Activated T-cell treated with anti-CD3 and anti-CD28 coated beads, Interleukin-2, amount 50 U/mL, for 1 hour (primary cell): ENCODE results near the gene TMEM30A.

ENCODE experiments used
- DNase-seq: peaks from one replicate; pipeline ENCODE4 v3.0.0-alpha.2; 2020

The TMEM30A gene

GRCh38 chr6:75291331-75291730 lies 6.7 kb upstream of the TMEM30A start:
- no peak for DNase-seq

DNA sequence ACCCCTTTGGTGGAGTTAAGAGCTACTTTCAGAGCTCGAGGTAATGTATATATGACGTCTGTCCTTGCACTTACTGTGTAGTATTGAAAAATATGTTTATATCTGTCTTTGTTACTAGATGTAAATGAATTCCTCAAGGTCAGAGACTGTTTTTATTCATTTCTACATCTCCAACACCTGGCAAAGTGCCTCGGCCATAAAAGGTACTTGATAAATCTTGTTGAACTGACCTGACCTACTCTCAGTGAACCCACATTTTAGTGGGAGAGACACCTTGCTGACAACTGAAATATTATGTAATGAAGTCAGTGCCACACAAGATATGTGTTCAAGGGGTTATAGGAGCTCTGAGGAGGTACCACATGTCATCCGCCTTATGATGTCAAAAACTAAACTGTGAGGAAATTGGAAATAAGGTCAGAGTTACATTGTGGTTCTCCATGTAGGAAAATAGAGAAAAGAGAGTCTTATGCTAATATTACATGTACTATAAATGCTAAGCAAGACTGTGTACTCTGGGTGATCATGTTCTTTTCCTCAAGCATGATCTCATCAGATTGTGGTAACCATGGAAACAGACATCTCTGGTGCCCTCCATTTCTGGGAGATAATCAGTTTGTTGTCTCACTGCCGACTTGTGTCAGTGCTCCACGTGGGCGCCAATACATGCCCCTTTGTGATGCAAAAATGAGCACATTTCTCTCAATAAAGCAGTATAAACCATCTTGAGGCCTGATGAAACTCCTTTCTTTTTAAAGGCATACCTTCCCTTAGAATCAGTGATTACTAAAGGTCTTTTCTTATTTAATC lies 5.7 kb upstream of the TMEM30A start:
- no peak for DNase-seq

DNA sequence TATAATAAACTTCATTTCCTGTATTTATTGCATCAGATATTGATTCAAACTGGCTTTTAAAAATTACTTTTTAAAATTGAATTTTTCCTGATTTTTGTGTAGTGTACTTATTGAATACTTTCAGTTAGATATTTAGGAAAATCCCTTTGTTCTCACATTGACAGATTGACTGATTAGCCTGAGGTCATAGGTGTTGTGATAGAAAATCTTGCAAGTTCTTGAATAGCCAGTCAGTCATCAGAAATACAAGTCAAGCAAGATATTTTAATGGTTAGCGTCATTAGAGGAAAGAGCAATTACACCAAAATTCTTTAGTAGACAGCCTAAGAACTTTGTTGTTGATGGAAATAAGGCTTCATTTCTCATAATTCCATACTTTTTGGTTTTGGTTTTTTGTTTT lies 3.4 kb upstream of the TMEM30A start:
- no peak for DNase-seq

DNA sequence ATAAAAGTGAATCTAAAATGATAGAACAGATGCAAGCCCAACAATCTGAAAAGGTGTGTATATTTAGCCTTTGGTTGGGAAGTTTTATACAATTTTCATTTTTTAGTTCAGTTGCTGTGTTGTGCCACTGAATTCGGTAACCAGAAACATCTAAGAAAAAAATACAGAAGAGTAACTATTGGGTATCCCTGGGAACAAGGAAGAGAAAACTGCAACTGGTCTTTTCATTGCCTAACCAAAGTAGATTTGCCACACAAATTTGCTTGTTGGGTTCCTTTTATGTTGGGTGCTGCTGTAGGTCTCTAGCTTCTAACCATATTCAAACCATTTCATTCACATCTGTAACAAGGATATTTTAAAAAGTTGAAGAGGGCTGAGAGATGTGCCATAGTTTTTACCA lies 2.8 kb upstream of the TMEM30A start:
- no peak for DNase-seq

- DNase-seq = no peak
Measured at GRCh38 chr6:75286955-75287354, 2.4 kb upstream of the TMEM30A start.

DNA sequence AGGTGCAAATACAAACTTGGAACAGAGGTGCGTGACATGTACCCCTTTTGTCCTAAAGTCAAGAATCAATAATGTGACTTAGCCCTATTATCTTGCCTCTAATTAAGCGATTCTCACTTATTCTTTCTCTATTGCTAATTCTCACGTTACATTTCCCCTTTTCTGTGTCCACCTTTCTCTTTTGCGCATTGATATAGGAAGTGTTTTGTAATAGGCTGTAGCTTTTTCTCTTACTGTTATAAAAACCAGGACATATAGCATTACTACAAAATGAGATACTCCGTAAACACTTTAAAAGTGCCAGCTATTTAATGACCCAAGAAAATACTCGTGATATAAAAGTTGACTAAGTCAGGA lies 669 bp upstream of the TMEM30A start:
- no peak for DNase-seq

- no peak for DNase-seq
Measured at GRCh38 chr6:75283907-75284631, 523 bp downstream of the TMEM30A start.

GRCh38 chr6:75282706-75283105 lies 1.9 kb downstream of the TMEM30A start:
- no peak for DNase-seq

GRCh38 chr6:75281653-75282052 lies 2.9 kb downstream of the TMEM30A start:
- no peak for DNase-seq

GRCh38 chr6:75280131-75280855 lies 4.3 kb downstream of the TMEM30A start:
- no peak for DNase-seq

GRCh38 chr6:75279418-75279817 lies 5.2 kb downstream of the TMEM30A start:
- no peak for DNase-seq

DNA sequence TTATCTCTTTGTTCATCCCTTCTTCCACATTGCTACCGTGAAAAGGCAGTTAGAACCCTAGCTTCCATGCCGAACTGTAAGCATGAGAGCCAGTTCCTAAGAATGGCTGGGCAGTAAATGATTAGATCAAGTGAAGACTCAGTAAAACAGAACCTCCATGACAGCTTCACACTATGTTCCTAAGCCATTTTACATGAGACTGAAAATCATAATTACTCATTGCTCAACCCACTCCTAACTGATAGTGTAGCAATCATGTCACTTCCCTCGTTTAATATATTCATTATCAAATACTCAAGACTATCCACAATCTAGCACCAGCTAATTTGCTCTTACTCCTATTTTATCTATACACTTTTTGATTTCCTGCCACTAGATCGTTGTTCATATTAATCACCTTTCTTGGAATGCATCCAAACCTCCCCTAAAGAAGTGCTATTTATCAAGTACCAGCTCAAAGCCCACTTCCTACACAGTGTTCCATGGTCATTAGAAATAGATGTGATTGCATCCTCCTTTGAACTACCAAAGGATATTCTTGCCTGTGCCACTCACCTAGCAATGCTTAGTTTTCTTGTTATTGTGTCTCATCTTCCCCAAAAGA lies 6.0 kb downstream of the TMEM30A start:
- no peak for DNase-seq

- no peak for DNase-seq
Measured at GRCh38 chr6:75275067-75275466, 9.5 kb downstream of the TMEM30A start.

- DNase-seq = no peak
Measured at GRCh38 chr6:75273009-75273408, 11.6 kb downstream of the TMEM30A start.

- no peak for DNase-seq
Measured at GRCh38 chr6:75272145-75272840, 12.3 kb downstream of the TMEM30A start.

DNA sequence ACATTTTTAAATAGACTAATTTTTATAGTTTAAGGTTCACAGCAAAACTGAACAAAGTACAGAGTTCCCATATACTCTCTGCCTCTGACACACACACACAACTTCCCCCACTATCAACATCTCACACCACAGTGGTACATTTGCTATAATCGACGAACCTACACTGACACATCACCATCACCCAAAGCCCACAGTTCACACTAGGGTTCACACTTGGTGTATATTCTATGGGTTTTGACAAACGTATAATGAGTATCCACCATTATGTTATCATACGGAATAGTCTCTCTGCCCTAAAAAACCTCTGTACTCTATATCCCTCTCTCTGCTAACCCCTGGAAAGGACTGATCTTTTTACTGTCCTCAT lies 15.6 kb downstream of the TMEM30A start:
- DNase-seq = no peak

DNA sequence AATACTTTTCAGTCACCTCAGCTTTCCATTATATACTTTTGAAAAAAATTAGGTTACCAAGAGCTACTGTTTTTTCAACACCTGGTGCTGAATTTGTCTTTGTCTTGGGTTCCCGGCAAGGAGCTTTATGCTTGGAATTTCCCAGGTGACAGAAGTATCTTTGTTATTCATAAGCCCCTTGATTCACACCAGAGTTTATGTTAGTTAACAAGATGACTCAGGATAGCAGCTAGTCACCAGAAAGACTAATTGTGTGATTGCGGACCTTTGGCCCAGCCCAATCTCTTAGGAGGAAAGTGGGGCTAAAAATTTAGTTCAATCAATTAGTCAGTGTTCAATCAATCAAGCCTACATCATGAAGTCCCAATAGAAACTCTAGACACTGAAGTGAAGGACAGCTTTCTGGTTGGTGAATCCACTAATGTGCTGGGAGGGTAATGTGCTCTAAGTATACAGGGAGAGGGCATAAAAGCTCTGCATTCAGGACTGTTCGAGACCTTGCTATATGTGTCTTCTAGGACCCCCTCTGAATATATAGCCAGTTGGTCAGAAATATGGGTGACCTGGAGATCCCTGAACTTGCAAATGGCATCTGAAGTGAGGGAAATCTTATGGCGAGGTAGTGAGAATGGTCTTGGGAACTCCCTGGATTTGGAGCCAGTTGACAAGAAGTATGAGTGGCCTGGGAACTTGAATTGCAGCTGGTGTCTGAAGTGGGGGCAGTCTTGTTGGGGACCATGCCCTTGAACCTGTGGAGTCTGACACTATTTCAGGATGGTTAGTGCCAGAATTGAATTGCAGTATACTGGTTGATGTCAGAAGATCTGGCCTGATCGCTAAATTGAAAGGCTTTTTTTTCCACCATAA lies 16.2 kb downstream of the TMEM30A start:
- DNase-seq = no peak

DNA sequence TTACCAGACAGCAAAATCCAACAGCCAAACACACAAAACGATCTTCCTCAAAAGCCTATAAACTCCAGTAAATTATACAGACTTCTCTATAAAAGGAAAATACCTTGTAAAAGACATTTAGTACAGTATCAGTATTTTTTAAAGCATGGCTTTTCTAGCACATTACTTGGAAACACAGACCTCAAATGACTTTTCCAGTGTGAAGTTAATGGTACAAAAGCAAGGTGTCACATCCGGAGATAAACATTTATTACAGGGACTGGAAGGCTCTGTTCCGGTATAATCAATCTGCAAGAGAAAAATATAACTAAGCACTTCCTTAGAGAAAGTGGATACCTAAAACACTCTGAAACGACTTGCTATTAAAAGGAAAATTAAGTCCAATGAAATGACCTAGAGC lies 17.1 kb downstream of the TMEM30A start:
- no peak for DNase-seq

DNA sequence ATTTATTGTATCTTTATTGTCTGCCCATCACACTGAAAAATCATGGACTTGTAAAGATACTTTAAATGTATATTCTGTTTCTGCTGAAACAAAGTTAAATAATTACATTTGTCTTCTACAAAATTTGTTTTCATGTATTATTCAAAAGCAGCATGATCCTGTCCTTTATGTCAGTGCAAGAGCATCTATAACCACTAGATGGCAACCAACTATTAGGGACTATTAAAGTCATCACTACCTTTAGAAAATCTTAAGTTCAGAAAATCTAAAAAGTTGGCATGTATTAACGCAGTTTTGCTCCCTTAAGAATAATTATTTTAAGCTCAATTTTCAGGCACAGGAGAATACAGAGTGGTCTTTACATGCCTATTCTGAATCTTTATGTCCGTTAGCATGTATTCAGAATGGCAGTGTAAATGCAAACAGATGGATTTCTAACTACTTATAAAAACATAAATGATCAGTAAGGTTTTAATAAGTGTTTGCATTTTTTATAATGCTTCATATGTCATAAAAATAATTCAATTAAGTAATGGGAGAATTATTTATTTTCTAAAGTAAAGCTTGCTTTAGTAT lies 17.8 kb downstream of the TMEM30A start:
- no peak for DNase-seq

DNA sequence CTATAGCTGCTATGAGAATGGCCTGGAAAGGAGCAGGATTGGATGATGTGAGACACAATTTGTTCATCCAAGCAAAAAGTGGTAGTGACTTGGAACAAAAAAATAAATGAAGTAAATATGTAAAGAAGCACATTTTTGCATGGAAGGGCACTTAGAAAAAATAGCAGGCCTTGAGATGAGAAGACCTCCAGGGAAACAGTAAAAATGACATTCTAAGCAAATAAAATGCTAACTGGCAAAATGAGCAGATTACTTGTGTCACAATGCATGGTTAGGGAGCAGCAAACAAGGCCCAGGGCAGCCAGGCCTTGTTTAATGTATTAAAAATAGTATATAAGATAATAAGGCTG lies 21.2 kb downstream of the TMEM30A start:
- no peak for DNase-seq

- no peak for DNase-seq
Measured at GRCh38 chr6:75262716-75263400, 21.7 kb downstream of the TMEM30A start.
